GM21515 (cell line): ENCODE results near the gene GALNT1.

Experiments used
- ATAC-seq: cut with Tn5 transposase; IDR thresholded peaks from one replicate; pipeline ENCODE4 v1.9.1; 2021; ENCODE audit not compliant: unreplicated experiment

Gene GALNT1

DNA sequence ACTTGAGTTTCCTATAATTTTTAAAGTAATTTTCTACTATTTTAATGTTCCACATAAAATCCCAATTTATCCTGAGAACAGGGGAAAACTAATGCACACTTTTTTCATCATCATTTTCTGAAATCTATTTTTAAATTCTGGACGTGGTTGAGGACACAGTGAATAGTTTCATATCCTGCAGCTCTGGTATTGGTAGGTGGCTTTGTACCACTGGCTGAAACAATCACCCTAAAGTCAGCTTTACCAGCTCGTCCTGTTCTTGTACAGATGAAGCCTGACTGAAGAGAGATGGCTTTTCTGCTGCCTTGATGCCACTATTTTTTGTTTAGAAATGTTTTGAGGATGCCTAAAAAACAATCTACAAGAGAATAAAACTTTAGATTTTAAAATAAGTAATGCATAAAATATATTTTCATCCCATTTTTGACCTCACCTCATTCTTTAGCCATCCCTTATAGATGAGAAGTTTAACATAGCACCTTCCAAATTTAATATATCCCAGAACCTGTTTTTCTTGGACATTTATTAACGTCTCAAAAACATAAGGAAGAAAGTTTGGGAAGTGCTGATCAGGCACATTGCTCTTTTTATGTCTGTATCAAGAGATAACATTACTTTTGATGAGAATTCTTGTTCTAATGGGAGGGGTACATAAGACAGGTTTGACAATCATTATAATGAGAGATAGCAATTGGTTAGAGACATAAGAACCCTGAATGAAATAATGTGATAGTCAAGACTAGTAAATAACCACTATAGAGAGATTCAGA, 80.9 kb downstream of the GALNT1 start:
- peak; percentile 70 for ATAC-seq

GRCh38 chr18:35671966-35672603, 90.5 kb downstream of the GALNT1 start:
- ATAC-seq: no peak

GRCh38 chr18:35672897-35673296, 91.4 kb downstream of the GALNT1 start:
- ATAC-seq: no peak

DNA sequence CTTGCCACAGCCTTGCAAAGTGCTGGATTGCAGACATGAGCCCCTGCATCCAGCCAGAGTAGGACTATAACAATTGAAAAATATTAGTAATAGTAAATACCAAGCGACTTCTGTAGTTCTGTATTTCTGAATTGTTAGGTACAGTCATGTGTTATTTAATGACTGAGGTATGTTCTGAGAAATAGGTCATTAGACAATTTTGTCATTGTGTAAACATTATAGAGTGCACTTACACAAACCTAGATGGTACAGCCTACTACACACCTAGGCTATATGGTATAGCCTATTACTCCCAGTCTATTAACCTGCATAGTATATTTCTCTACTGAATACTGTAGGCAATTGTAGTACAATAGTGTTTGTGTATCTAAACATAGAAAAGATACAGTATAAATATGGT, 92.1 kb downstream of the GALNT1 start:
- ATAC-seq: no peak

GRCh38 chr18:35680139-35680551, 98.6 kb downstream of the GALNT1 start:
- ATAC-seq: no peak

DNA sequence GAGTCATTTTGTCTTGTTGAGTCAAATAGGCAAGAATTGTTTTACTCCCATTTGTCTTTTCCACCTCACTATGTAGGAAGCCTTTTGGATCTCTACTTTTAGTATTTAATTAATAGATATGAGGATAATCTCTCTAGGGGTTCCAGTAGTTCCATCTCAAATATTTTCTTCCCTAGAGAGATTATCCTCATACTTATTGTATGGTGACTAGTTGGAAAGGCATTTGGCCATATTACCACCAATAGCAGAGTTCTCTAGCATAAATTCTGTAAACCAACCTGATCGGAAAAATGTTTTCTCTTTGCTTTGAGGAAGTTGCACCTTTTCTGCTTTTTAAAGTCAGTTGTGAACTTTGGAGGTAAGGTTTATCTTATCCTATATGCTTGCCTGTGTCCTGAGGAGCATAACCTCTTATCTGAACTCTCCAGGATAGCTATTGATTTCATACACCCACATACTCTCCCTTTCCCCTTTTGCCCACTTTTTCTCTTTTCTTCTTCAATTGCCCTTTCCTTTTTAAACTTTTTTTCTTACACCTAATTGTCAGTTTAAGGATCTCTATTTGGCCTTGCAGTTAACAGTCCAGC, 100.8 kb downstream of the GALNT1 start:
- no peak for ATAC-seq

DNA sequence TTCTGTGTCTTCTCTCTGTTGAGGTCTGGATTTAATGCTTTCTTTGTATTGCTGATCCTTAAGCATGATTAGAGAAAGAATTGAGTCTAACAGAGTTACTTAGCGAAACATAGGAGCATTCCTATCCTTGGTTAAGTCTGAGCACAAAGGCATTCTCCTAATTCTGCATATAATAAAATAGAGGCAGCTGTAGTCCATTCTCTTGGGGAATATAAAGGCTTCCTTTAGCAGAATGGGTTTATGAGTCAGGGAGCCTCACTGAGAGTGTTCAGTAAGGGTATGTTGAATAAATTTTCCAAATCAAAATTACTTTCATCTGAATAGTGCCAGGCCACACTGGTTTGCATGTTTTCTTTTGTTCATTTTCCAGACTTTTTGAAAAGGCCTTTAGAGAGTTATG, 101.5 kb downstream of the GALNT1 start:
- no peak for ATAC-seq

DNA sequence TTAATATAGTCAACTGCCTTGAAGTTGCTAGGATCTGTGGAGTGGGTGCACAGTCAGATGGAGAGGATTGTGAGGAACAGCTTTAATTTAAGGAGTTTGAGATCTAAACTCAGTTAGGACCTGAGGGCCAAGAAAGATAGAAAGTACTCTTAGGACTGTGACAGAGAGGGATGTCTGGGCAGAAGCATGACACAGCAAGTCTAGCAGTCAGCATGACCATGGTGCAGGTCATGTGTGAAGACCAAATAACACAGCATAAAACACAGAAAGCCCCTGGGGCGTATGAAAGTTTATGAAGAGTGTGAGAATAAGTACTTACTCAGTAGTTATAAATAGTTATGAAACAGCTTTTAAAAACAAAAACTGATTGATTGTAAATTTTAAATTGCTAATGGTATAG, 107.2 kb downstream of the GALNT1 start:
- ATAC-seq: peak; percentile 52

DNA sequence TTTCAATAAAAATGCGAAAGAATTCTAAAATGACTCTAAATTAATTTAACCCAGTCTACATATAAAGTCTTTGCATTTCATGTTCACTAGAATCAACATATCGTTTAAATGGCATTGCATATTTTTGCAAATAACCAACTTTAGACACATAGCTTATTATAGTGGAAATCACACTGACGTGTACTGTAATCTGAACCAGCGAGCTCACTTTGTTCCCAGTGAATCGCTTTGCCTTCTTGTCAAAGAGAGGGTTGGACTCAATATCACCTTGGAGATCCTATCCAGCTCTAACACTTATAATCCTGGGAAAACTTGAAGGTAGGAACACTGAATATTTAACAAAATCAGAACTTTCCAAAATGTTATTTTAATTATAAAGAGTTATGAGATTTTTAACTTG, 108.2 kb downstream of the GALNT1 start:
- ATAC-seq: no peak

GRCh38 chr18:35691625-35692024, 110.1 kb downstream of the GALNT1 start:
- no peak for ATAC-seq

GRCh38 chr18:35692866-35693265, 111.3 kb downstream of the GALNT1 start:
- no peak for ATAC-seq

DNA sequence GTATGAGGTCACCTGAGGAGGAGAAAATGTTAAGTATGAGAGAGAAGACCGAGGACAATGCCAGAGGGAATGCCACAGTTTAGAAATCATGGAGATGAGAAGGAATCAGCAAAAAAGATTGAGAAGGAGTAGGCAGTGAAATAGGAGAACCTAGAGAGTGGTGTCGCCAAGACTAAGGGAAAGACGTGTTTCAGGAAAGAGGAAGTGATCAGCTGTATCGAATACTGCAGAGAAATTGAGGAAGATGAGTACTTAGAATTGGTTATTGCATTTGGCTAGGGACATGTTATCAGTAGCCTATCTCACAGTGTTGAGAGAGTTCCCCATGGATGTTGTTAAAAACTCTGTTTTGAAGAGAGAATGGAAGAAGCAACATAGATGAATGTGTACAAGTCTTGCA, 112.3 kb downstream of the GALNT1 start:
- no peak for ATAC-seq

- no peak for ATAC-seq
These were observed 113.3 kb downstream of the GALNT1 start for GRCh38 chr18:35694808-35695207.

DNA sequence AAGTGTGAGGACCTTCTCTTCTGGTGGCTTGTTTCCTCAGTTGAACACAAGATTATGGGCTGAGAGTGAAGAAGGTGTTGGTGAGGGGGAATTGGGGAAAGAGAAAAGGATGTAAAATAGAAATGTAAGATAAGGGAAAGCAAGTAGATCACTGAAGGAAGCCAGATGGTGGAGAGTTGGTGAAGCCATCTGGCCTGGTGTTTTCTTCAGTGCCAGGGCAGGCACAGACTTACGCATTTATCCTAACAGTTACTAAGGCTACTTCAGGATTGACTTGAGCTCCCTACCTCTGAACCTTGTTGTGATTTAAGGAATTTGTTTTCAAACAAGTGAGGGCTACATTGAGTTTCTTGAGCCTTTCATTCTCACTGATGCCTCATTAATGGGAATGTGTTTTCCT, 113.8 kb downstream of the GALNT1 start:
- no peak for ATAC-seq

DNA sequence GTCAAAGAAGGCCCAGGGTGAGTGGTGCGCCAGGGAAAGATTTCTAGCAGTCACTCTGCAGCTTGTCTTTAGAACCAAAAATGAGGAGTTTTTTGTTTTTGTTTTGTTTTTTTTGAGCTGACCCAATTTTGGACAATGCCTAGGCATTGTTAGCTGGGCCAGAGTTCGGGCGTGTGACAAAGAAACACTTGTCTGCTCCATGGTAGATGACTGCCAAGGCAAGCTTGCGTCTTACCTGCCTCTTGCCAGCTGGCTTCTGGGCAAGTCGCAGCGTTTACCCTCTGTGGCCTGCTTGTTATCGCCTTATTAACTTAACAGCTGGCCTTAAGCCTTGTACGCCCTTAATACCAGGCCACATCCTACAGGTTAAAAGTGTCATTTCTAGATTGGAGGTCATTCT, 114.3 kb downstream of the GALNT1 start:
- no peak for ATAC-seq

- ATAC-seq: no peak
These were observed 114.8 kb downstream of the GALNT1 start for GRCh38 chr18:35696307-35696706.

GRCh38 chr18:35697869-35698268, 116.3 kb downstream of the GALNT1 start:
- no peak for ATAC-seq

- no peak for ATAC-seq
These were observed 121.6 kb downstream of the GALNT1 start for GRCh38 chr18:35703043-35703688.

DNA sequence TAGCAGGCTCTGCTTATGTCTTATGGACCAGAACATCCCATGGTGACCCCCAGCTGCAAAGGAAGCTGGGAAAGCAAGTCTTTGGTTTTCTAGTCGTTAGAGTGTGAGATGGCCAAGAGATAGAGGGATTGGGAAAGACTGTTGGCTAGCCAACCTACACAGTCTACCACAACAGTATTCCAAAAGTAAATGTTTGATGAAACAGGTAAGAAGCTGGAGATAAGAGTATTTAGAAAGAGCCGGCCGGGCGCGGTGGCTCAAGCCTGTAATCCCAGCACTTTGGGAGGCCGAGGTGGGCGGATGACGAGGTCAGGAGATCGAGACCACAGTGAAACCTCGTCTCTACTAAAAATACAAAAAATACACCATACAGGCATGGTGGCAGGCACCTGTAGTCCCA, 124.4 kb downstream of the GALNT1 start:
- ATAC-seq: no peak

DNA sequence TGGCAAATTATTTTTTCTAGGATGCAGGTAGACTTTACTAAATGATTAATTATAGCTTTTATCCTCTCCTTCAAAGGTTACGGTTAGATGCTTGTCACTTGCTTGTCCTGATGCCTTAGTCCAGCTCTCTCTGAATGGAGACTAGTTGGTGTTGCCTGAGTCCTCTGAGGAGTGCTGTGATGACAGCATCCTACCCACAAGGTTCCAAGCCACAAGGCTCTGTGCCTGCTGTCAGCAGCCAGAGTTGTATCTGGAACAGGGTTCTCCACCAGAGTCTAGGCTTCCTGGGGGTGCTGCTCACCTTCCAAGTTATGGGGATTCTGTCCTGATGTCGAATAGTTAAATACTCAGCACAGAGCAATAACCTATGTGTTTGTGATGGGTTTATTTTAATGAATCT, 125.7 kb downstream of the GALNT1 start:
- no peak for ATAC-seq

DNA sequence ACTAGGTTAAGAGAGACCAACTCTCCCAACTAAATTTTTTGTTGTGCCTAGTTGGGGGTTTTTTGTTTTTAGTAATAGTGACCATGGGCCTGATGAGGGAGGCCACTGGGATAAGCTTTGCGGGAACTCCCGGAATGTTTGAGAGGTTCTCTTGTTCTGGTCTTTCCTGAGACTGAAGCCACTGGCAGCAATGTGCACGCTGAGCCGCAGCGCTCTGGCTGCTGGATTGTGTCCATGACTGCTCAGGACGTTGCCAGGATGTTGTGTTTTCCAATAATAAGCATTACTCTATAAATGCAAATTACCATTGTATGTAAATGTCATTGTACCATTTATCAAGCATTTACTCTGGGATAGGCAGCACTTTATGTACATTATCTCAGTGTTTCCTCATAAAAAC, 126.1 kb downstream of the GALNT1 start:
- no peak for ATAC-seq

DNA sequence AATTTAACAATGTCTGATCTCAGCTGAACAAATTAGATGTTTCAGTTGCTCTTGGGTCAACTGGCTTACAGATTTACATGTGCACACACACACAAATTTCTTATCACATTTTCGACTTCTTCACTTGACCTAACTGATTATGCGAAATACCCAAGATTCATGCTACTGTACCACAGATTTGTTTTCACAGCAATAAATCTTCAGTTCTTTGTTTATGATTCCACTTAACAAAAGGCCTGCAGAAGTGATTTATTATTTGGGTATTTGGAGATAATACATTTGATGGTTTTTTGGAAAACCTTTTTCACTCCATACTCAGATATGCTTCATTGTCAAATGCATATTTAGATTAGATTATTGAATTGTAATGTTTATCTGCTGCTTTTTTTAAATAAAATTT, 129.0 kb downstream of the GALNT1 start:
- no peak for ATAC-seq
